ENCODE results near the gene NDUFS6. TPM values are rescaled to one million over a fixed set of nuclear protein-coding genes. Genes with fewer than 3 reads are reported as not detected.

Gene NDUFS6
- total and polyA plus RNA-seq, 3 donors from 2014 or later, result 54.9 to 59.3 (median 58.7) TPM

- no peak for DNase-seq
- intact Hi-C loops (cut with DNase I; ENCODE audit: low total_unique reads), result no loop called here
- Histone ChIP-seq H3K9me3 (no peaks in the 10 kb centered on the region), H3K4me3 (no peak overlapping the region), H3K27me3 (no peaks in the 10 kb centered on the region), H3K27ac (no peak overlapping the region), H3K4me1 (no peaks in the 10 kb centered on the region), H3K36me3 (ENCODE audit: low read depth, missing control alignments) (no peaks in the 10 kb centered on the region)
- 73 to 74% methylated on average over 22 of the region's 22 CpGs for WGBS, 2 donors
- TF ChIP-seq CTCF (IDR thresholded peaks at IDR 0.05) (no peak), POLR2A (IDR thresholded peaks at IDR 0.05) (no peak)
These were observed 32.9 kb downstream of the NDUFS6 start for GRCh38 chr5:1834022-1834551.

GRCh38 chr5:1834721-1835429 lies 33.7 kb downstream of the NDUFS6 start:
- no peak overlapping the region for H3K4me3 ChIP-seq
- TF ChIP-seq CTCF (IDR thresholded peaks at IDR 0.05), result no peak
- intact Hi-C loops (cut with DNase I; ENCODE audit: low total_unique reads), result no loop called here
- no peaks in the 10 kb centered on the region for H3K4me1 ChIP-seq
- WGBS, 2 donors, result 66 to 72% methylated on average over 21 of the region's 21 CpGs
- no peak for DNase-seq
- H3K27me3 ChIP-seq, result no peaks in the 10 kb centered on the region
- no peak overlapping the region for H3K27ac ChIP-seq
- H3K36me3 ChIP-seq (ENCODE audit: low read depth, missing control alignments), result no peaks in the 10 kb centered on the region
- no peaks in the 10 kb centered on the region for H3K9me3 ChIP-seq

- 89 to 94% methylated on average over 13 of the region's 13 CpGs for WGBS, 2 donors
- H3K27me3 ChIP-seq, result no peaks in the 10 kb centered on the region
These were observed 34.2 kb downstream of the NDUFS6 start for GRCh38 chr5:1835431-1835830.

GRCh38 chr5:1836176-1836890 lies 35.1 kb downstream of the NDUFS6 start:
- 72 to 75% methylated on average over 23 of the region's 23 CpGs for WGBS, 2 donors
- H3K27ac ChIP-seq, result no peak overlapping the region
- intact Hi-C loops (cut with DNase I; ENCODE audit: low total_unique reads), result no loop called here
- TF ChIP-seq POLR2A (IDR thresholded peaks at IDR 0.05) (no peak), CTCF (IDR thresholded peaks at IDR 0.05) (no peak)
- no peaks in the 10 kb centered on the region for H3K36me3 ChIP-seq (ENCODE audit: low read depth, missing control alignments)
- no peak overlapping the region for H3K4me3 ChIP-seq
- DNase-seq, result no peak
- no peaks in the 10 kb centered on the region for H3K27me3 ChIP-seq
- H3K4me1 ChIP-seq, result no peaks in the 10 kb centered on the region
- no peaks in the 10 kb centered on the region for H3K9me3 ChIP-seq

More at GRCh38 chr5:1835431-1835830, 34.2 kb downstream of the NDUFS6 start:
- no peaks in the 10 kb centered on the region for H3K9me3 ChIP-seq
- H3K27ac ChIP-seq, result no peak overlapping the region
- no peaks in the 10 kb centered on the region for H3K36me3 ChIP-seq (ENCODE audit: low read depth, missing control alignments)
- H3K4me1 ChIP-seq, result no peaks in the 10 kb centered on the region
- H3K4me3 ChIP-seq, result no peak overlapping the region
- TF ChIP-seq POLR2A (IDR thresholded peaks at IDR 0.05), result no peak
- no peak for TF ChIP-seq CTCF (IDR thresholded peaks at IDR 0.05)
- DNase-seq, result no peak
- intact Hi-C loops (cut with DNase I; ENCODE audit: low total_unique reads), result no loop called here

Measured in testis (tissue), 3 donors.